ENCODE measurements around the gene DDX28. TPM values are rescaled to one million over a fixed set of nuclear protein-coding genes. Genes with fewer than 3 reads are reported as not detected.

Gene DDX28
- total RNA-seq, 2 experiments from 2014 or later: 16.6 to 17.3 TPM

GRCh38 chr16:67988675-67989074 is 34.4 kb downstream of the DDX28 start:
- no peak overlapping the region for H3K4me3 Mint-ChIP-seq
- no peaks in the 10 kb centered on the region for H3K27me3 Mint-ChIP-seq
- ChIA-PET POLR2A (interaction anchor here (1.0 to 1.4 kb wide), 2 partner anchors 10 to 11 kb away, joined by 3 to 4 read pairs; partner anchors contain the start of gene DPEP2), CTCF (interaction anchor here (0.7 to 1.4 kb wide), 4 partner anchors 8 to 52 kb away, joined by 3 to 4 read pairs (median 3); no protein-coding TSS in a partner anchor)
- no peak for ATAC-seq
- H3K9me3 Mint-ChIP-seq: no peaks in the 10 kb centered on the region
- TF ChIP-seq CTCF (IDR thresholded peaks at IDR 0.05): no peak
- no peak for DNase-seq
- H3K27ac Mint-ChIP-seq: no peak overlapping the region
- intact Hi-C loops (cut with micrococcal nuclease): no loop called here
- peaks cover 24% of the 10 kb centered on the region for H3K4me1 Mint-ChIP-seq (ENCODE audit: low read depth)
- no peaks in the 10 kb centered on the region for H3K36me3 Mint-ChIP-seq (ENCODE audit: low read depth)

GRCh38 chr16:67987460-67988160 is 35.4 kb downstream of the DDX28 start:
- H3K27me3 Mint-ChIP-seq: no peaks in the 10 kb centered on the region
- H3K27ac Mint-ChIP-seq: peak overlapping the region; percentile 26
- no peak for TF ChIP-seq CTCF (IDR thresholded peaks at IDR 0.05)
- no peak for ATAC-seq
- H3K4me3 Mint-ChIP-seq: no peak overlapping the region
- CTCF ChIA-PET: interaction anchor here (1.2 to 1.4 kb wide), 2 partner anchors 53 to 171 kb away, joined by 3 to 4 read pairs; no protein-coding TSS in a partner anchor
- POLR2A ChIA-PET: interaction anchor here (0.7 to 1.0 kb wide), 2 partner anchors 9 to 17 kb away, joined by 3 read pairs; no protein-coding TSS in a partner anchor
- no peaks in the 10 kb centered on the region for H3K9me3 Mint-ChIP-seq
- DNase-seq: no peak
- H3K4me1 Mint-ChIP-seq (ENCODE audit: low read depth): peaks cover 25% of the 10 kb centered on the region
- intact Hi-C loops (cut with micrococcal nuclease): no loop called here
- no peaks in the 10 kb centered on the region for H3K36me3 Mint-ChIP-seq (ENCODE audit: low read depth)

GRCh38 chr16:67986949-67987348 is 36.1 kb downstream of the DDX28 start:
- TF ChIP-seq CTCF (IDR thresholded peaks at IDR 0.05): no peak

GRCh38 chr16:67982011-67982696 is 40.9 kb downstream of the DDX28 start:
- ChIA-PET CTCF (interaction anchor here (0.8 to 2.4 kb wide), 7 partner anchors 10 to 246 kb away, joined by 3 to 6 read pairs (median 3); no protein-coding TSS in a partner anchor), POLR2A (no interaction called here)
- ATAC-seq (no peak), DNase-seq (no peak)
- H3K4me3 Mint-ChIP-seq: no peak overlapping the region
- H3K9me3 Mint-ChIP-seq: no peaks in the 10 kb centered on the region
- no peak for TF ChIP-seq CTCF (IDR thresholded peaks at IDR 0.05)
- no peaks in the 10 kb centered on the region for H3K36me3 Mint-ChIP-seq (ENCODE audit: low read depth)
- no peak overlapping the region for H3K27ac Mint-ChIP-seq
- intact Hi-C loops (cut with micrococcal nuclease): no loop called here
- no peaks in the 10 kb centered on the region for H3K27me3 Mint-ChIP-seq
- peaks cover 21% of the 10 kb centered on the region for H3K4me1 Mint-ChIP-seq (ENCODE audit: low read depth)

More at GRCh38 chr16:67986949-67987348, 36.1 kb downstream of the DDX28 start:
- ATAC-seq (no peak), DNase-seq (no peak)
- H3K4me1 Mint-ChIP-seq (ENCODE audit: low read depth): peaks cover 21% of the 10 kb centered on the region
- no peaks in the 10 kb centered on the region for H3K9me3 Mint-ChIP-seq
- CTCF ChIA-PET: interaction anchor here (1.2 kb wide), 1 partner anchor 170 kb away, joined by 4 read pairs; no protein-coding TSS in a partner anchor
- no peak overlapping the region for H3K27ac Mint-ChIP-seq
- POLR2A ChIA-PET: interaction anchor here (1.3 to 1.4 kb wide), 2 partner anchors 12 to 241 kb away, joined by 3 to 6 read pairs; partner anchors contain the start of gene DPEP2
- intact Hi-C loops (cut with micrococcal nuclease): no loop called here
- H3K4me3 Mint-ChIP-seq: no peak overlapping the region
- H3K36me3 Mint-ChIP-seq (ENCODE audit: low read depth): no peaks in the 10 kb centered on the region
- H3K27me3 Mint-ChIP-seq: no peaks in the 10 kb centered on the region
